GM18511 (cell line): ENCODE measurements around the gene NKX6-1.

ENCODE experiments used
- ATAC-seq: cut with Tn5 transposase; IDR thresholded peaks from one replicate; pipeline ENCODE4 v1.9.1; 2021; ENCODE audit warnings: mild to moderate bottlenecking, moderate library complexity; ENCODE audit not compliant: unreplicated experiment

NKX6-1 gene

DNA sequence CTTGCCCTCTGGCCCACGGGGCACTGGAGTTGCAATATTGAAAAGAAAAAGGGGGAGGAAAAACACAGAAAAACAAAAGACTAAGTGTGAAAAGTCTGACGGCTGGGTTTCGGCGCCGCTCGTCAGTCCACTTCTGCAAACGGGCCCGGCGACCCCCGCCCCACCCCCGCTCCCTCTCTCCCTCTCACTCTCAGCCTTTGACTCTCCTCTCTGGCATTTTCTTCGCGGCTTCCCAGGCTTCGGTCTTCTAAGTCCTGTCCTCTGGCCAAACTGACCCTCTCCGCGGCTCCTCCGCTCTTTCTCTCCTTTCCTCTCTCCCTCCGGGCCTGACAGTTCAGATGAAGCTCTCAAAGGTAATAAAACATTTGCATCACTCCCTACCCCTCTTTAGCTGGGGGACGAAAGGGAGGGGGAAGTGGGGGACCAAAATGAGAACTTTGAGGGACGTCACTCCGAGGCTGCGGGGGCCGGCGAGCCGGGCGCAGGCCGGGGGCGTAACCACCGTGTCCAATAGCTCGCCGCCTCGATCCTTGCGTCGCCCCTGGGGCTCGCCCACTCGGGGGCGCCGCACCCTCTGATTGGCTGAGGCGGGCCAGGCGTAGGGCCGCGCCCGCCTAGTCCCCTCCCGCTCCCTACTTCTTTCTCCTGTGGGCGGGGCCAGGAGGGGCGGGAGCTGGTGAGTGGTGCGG is at the start of gene NKX6-1:
Gene NKX6-1, minus strand, starts transcription at position 358 of the 689 bp plus-strand sequence. CDS start 1,064 bp downstream, outside the sequence.
- no peak for ATAC-seq

DNA sequence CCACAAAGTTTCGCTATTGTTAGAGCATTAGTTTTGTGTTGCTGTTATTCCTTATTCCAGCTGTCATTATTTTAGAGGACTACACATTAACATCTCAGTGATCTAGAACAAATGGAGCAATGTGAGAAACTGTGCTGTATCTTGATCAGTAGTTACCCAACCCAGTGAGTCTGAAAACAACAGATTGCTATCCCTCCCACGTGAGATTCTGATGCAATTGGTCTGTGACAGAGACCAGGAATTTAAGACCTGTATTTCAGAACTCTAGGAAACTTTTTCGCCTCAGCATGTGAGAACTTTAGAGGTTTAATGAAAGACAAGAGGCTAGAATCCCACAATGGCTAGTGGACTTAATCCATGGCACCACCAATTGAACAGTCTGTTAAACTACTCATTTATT is 48.1 kb upstream of the NKX6-1 start:
- no peak for ATAC-seq

DNA sequence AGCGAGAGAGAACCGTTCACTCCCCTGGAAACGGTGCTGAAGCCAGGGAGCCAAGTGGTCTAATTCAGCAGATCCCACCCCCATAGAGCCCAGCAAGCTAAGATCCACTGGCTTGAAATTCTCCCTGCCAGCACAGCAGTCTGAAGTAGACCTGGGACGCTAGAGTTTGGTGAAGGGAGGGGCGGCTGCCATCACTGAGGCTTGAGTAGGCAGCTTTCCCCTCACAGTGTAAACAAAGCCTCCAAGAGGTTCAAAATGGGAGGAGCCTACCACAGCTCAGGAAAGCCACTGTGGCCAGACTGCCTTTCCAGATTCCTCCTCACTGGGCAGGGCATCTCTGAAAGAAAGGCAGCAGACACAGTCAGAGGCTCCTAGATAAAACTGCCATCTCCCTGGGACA is 46.0 kb upstream of the NKX6-1 start:
- ATAC-seq = no peak

GRCh38 chr4:84535901-84536300 is 36.8 kb upstream of the NKX6-1 start:
- ATAC-seq = no peak

- ATAC-seq = no peak
These were observed 32.6 kb upstream of the NKX6-1 start for GRCh38 chr4:84531689-84532088.

- ATAC-seq = no peak
These were observed 31.8 kb upstream of the NKX6-1 start for GRCh38 chr4:84530871-84531270.

DNA sequence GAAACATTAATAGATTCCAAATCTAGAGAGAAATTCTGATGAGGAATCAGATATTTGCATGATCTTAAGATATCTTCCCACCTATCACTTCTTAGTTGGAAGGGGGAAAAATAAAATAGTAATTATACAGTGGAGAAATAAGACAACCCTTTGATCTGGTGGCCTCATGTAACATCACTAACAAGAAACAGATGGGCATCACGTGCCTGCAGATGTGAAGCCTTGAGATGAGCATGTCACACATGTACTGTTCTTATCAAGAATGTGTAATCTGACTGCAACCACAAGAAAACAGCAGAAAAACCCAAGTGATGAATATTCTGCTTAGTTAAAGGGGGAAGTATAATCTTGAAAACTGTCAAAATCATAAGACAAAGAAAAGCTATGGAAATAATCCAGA is 31.4 kb upstream of the NKX6-1 start:
- no peak for ATAC-seq

DNA sequence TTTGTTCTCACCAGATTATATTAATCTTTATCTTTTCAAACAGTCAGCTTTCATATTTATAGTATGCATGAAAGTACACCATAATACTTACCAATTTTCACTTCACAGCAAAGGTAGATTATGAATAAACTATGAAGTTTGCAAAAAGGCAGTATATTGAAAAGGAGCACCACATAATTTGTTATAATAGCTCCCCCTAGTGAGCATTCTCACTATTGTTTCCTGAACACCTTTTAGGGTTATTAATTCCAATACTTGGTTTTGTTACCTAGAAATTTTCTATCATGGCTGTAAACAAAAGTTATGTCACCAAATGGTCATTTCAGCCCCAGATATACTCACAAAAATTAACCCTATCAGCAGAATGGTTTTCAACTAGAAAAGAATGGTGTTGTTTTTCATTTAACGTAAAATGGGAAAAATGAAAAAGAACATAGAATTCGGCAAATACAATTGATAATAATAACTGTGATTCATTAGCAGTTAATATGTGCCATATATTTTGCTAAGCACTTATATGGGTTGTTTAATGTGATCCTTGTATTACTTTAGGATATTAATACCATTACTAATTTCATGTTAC is 30.2 kb upstream of the NKX6-1 start:
- no peak for ATAC-seq

GRCh38 chr4:84527391-84527790 is 28.3 kb upstream of the NKX6-1 start:
- no peak for ATAC-seq

- no peak for ATAC-seq
These were observed 16.0 kb upstream of the NKX6-1 start for GRCh38 chr4:84515075-84515474.

DNA sequence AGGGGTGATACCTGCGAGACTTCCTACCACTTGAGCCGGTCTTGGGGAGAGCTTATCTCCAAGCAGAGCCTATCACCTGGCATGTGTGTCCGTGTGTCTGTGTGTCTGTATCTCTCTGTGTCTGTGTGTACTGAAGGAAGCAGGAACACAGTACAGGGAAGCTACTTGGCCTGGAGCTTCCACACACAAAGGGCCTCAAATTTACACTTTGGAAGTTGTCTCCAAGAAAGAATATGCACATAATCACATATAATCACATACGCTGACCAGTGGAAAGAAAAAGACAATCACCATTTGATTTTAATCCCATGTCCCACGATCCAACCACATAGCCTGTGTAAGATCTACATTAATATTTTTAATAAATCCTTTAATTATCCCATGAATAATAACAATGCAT is 13.2 kb upstream of the NKX6-1 start:
- no peak for ATAC-seq

DNA sequence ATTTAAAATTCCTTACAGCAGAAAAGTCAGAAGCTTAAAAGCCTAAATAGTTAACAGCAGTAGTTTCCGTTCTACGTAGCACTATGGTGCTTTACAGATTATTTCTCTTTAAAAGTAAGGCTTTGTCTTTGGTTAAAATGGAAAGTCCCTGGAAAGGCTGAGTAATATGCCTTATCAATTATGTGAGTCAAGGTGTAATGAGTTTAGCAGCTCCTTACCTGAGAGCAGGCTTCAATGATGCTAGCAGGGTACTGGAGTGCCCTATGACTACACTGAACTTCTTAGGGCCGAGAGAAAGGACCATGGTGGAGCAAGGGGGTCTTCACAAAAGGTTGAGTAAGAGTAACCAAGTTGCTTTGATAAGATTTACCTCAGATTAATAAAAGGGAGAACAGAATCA is 12.6 kb upstream of the NKX6-1 start:
- no peak for ATAC-seq

GRCh38 chr4:84507941-84508340 is 8.8 kb upstream of the NKX6-1 start:
- ATAC-seq = no peak

DNA sequence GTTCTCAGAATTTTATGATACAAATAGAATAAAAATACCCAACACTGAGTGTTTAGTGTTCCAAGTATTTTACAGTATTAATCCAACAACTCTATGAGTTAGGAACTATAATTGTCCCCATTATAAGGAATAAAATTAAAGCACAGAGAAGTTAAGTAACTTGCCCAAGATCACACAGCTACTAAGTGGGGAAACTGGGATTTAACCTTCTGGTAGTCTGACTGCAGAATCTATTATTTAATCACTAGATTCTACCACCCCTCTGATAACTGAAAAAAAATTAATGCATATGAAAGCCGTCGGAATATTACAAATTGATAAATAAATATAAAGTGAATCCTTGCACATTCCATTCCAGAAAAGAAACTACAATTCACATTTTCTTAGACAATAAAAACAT is 5.7 kb upstream of the NKX6-1 start:
- ATAC-seq = no peak

- peak; percentile 90 for ATAC-seq
These were observed 4.7 kb upstream of the NKX6-1 start for GRCh38 chr4:84503495-84504437.

DNA sequence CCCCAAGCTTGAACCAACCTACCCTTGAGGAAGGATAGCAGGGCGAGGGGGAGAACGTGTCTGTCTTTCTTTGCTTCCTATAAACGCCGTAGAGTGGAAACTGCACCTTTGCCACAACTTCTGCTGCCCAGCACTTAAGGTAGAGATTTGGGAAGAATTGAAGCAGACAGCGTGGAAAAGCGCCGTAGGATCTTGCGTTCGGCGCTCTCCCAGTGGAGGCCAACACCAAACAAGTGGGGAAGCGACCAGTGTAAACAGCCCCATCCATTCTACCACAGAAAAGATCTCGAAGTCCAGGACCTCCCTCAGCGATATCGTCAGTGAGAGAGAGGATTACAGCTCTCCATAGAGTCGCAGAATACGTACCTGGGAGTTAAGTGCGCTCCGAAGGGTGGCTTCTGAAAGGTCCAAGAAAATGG is 3.9 kb upstream of the NKX6-1 start:
- ATAC-seq = no peak

DNA sequence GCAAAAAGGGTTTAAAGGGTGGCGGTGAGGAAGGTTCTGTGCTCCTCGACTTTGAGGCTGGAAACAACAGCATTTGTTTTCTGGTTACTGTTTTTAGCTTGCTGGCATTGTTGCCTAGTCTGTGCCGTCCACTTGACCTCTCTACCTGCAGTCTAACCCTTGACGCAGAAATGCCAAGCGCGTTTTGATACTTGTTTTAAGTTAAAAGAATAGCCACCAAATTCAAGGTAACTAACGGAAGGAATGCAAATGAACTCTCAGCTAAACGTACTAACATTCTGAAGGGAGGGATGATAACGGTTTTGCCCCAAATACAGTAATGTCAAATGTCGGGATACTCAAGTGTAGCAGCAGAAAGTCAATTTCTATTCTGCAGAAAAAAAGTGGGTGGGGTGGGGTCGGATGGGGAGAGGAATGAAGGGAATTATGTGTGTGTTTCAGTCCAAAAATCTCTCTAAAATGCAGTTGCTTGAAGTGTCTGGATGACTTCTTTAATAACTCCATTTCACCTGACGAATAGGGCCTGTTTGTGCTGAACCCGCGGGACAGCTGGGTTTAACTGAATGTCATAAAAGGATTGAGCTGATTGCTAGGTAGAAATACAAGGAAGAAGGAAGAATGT is 3.4 kb upstream of the NKX6-1 start:
- ATAC-seq = no peak

GRCh38 chr4:84501721-84502267 is 2.7 kb upstream of the NKX6-1 start:
- no peak for ATAC-seq

DNA sequence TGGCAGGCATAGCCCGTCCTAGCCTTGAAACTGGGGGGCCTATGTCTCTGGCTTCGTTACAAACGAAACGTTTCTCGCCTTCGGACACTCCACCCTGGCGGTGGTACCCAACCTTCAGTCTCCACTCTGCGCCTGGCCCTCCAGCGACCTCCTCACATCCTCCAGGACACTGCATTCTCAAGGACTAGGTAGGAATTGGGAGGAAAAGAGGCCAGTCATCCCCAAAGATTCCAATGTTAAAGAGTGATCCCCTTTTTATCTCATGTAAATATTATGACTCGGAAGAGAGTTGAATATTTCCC is 2.1 kb upstream of the NKX6-1 start:
- no peak for ATAC-seq

DNA sequence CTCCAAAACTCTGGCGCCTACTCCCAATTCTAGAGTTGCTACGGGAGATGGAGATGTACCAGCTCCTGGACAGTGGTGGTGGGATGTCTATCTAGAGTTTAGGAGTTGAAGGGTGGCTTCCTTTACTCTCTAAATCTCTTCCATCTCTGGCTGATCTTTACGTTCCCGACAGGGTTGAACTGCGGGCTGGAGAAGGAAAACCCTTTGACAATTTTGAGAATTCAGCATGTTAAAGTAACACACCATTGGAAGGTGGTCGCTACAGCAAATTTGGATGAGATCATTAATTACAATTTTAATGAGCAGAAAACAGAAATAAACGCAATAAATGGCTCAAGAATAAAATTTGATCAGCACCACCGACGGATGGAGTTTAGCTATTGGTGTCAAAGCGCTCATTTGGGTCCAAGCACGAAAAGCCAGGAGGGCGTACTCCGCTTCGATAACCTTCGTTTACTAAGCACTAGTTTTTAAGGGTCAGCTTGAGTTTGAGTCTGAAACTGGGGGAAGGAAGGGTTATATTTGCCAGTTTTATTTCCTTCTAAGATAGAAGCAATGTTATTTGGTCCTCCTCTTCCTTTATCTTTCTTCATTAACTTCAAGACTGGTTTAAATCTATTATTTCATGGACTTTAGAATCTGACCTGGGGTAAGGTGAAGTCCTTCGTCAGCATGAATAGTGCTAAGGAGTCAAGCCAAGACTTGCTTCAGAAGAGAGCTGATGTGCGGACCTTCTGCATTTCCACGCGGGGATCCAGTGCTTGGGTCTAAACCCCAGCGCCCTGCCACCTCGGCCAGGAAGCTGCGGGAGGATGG is 1.5 kb upstream of the NKX6-1 start:
- no peak for ATAC-seq
